ENCODE results near the gene MEGF11. TPM values are rescaled to one million over a fixed set of nuclear protein-coding genes. Genes with fewer than 3 reads are reported as not detected.

Gene MEGF11
- total RNA-seq, 2 donors from 2014 or later = not detected

DNA sequence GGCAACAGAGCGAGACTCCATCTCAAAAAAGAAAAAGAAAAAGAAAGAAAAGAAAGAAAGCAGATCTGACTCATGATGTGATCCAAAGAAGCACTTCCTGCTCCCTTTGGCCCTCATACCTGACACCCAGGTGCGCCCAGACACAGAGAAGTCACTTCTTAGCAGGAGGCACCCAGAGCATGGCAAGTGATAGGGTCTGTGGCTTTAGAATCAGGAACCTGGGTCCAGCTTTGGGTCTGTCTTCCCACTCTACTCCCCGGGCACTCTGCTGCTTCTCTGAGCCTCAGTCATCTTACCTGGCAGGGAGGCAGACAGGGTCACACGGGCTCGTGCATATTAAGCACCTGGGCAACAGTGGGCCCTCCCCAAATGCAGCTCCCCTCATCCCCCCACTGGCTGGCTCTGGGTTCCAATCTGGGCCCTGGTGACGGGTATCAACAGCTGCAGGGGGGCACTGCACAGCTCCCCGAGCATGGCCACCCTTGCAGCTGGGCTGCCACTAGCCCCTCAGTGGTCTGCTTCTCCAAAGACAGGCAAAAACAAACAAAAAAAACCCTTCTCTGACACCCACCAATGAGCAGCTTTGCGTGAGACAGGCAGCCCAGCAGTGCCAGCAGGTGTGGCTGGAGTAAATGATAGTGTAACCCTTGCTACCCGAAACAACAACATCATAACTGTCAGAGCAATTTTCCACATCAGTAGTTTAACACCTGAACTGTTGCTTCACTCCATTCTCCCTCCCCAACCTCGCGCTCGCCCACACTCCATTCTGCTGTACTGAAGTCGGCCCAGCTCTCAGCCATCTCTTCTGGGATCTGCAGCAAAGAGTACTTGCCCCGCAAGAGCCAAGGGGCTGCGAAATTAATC is 99.8 kb downstream of the MEGF11 start:
- Histone ChIP-seq H3K27me3 (no peaks in the 10 kb centered on the region), H3K4me1 (peaks cover 4% of the 10 kb centered on the region), H3K4me3 (no peak overlapping the region), H3K9me3 (no peaks in the 10 kb centered on the region), H3K27ac (no peak overlapping the region), H3K36me3 (replicated peaks in 1 of 2; ENCODE audit: insufficient read depth in 1 of 2, low read depth in 2 of 2) (no peaks in the 10 kb centered on the region)
- intact Hi-C loops (cut with DNase I) = no loop called here
- ATAC-seq = no peak
- TF ChIP-seq, protein P1, sequence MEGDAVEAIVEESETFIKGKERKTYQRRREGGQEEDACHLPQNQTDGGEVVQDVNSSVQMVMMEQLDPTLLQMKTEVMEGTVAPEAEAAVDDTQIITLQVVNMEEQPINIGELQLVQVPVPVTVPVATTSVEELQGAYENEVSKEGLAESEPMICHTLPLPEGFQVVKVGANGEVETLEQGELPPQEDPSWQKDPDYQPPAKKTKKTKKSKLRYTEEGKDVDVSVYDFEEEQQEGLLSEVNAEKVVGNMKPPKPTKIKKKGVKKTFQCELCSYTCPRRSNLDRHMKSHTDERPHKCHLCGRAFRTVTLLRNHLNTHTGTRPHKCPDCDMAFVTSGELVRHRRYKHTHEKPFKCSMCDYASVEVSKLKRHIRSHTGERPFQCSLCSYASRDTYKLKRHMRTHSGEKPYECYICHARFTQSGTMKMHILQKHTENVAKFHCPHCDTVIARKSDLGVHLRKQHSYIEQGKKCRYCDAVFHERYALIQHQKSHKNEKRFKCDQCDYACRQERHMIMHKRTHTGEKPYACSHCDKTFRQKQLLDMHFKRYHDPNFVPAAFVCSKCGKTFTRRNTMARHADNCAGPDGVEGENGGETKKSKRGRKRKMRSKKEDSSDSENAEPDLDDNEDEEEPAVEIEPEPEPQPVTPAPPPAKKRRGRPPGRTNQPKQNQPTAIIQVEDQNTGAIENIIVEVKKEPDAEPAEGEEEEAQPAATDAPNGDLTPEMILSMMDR (IDR thresholded peaks at IDR 0.05) = no peak
- TF ChIP-seq POLR2A (IDR thresholded peaks at IDR 0.05) = no peak
- DNase-seq = no peak
- 87 to 96% methylated on average over 10 to 15 of the region's 15 CpGs for WGBS, 2 donors

DNA sequence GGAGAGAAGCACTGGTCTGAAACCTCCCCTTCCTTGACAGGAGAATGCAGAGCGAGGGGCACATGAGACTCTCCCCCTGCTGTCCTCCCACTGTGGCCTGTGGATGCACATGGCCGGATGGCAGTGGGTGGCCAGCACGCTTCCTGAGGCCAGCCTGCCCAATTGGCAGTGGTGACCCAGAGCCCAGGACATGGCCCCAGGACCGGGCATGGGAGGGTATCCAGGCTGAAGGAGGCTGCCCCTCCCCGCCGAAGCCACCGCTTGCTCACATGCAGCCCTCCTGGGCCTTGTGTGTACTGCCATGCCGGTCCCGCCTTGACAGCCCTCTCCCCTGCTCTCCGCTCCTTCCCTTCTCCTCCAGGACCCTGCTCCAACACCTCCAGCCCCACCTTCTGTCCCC is 100.9 kb downstream of the MEGF11 start:
- ATAC-seq (no peak), DNase-seq (no peak)
- Histone ChIP-seq H3K36me3 (replicated peaks in 1 of 2; ENCODE audit: insufficient read depth in 1 of 2, low read depth in 2 of 2) (no peaks in the 10 kb centered on the region), H3K4me3 (no peak overlapping the region), H3K9me3 (no peaks in the 10 kb centered on the region), H3K4me1 (peaks cover 15% of the 10 kb centered on the region), H3K27me3 (no peaks in the 10 kb centered on the region), H3K27ac (no peak overlapping the region)
- intact Hi-C loops (cut with DNase I) = no loop called here
- 90 to 98% methylated on average over 9 to 10 of the region's 10 CpGs for WGBS, 2 donors
- TF ChIP-seq, protein P1 (IDR thresholded peaks at IDR 0.05) = no peak
- no peak for TF ChIP-seq POLR2A (IDR thresholded peaks at IDR 0.05)

DNA sequence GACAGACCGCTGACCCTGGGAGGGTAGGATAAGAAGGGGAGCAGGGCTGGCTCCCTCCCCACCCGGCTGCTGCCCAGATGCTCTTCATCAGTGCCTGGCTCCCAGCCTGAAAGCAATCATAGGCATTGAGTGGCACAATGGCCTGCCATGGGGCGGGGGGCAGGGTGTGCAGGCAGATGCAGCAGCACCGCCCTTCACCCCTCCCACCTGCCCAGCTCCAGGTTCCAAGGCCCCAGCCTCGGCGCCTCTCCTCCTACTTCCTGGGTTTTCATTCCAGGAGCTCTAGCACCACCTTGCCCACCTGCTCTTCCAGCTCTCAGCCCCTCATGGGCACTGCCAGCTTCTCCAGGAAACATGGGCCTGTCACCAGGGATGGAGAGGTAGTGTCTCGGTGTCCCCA is 101.7 kb downstream of the MEGF11 start:
- no peaks in the 10 kb centered on the region for H3K36me3 ChIP-seq (replicated peaks in 1 of 2; ENCODE audit: insufficient read depth in 1 of 2, low read depth in 2 of 2)
- H3K27me3 ChIP-seq = no peaks in the 10 kb centered on the region
- no peaks in the 10 kb centered on the region for H3K9me3 ChIP-seq
- ATAC-seq (no peak), DNase-seq (peak in 3 of 4 donors; percentile 20 to 66 (median 43))
- H3K4me1 ChIP-seq = peaks cover 19% of the 10 kb centered on the region
- intact Hi-C loops (cut with DNase I) = no loop called here
- no peak overlapping the region for H3K4me3 ChIP-seq
- WGBS, 2 donors = 86 to 93% methylated on average over 6 to 7 of the region's 7 CpGs
- H3K27ac ChIP-seq = no peak overlapping the region
- TF ChIP-seq, protein P1 (IDR thresholded peaks at IDR 0.05) = peak in 3 of 7 experiments; percentile 24 to 55 (median 36)
- TF ChIP-seq POLR2A (IDR thresholded peaks at IDR 0.05) = no peak

DNA sequence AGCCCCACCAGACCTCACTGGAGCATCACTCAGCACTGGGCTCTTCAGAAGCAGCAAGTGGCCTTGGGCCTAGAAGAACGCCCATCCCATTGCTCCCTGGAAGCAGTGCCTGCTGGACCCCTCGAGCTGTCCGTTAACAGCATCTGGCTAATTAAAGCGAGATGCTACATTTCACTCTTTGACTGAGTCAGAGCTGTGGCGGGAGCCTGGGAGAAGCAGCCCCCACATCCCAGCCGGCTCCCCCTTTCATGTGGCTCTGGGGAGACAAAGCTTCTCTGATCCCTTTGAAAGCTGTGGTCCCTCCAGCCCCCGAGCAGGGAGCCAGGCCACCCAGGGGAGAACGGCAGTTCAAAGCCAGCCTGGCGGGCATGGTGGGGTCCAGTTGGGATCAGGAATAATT is 103.7 kb downstream of the MEGF11 start:
- no peaks in the 10 kb centered on the region for H3K27me3 ChIP-seq

More for the DNA sequence above, 103.7 kb downstream of the MEGF11 start:
- Histone ChIP-seq H3K9me3 (no peaks in the 10 kb centered on the region), H3K4me1 (peaks cover 28% of the 10 kb centered on the region), H3K36me3 (replicated peaks in 1 of 2; ENCODE audit: insufficient read depth in 1 of 2, low read depth in 2 of 2) (no peaks in the 10 kb centered on the region), H3K4me3 (no peak overlapping the region), H3K27ac (no peak overlapping the region)
- no peak for ATAC-seq
- no peak for TF ChIP-seq POLR2A (IDR thresholded peaks at IDR 0.05)
- TF ChIP-seq, protein P1 (IDR thresholded peaks at IDR 0.05) = no peak
- intact Hi-C loops (cut with DNase I) = no loop called here
- WGBS, 2 donors = 86 to 89% methylated on average over 7 to 9 of the region's 9 CpGs
- no peak for DNase-seq
